GM18520 (cell line): ENCODE data around the gene PGAP1.

Experiments
- ATAC-seq: cut with Tn5 transposase; IDR thresholded peaks from one replicate; pipeline ENCODE4 v1.9.1; 2021; ENCODE audit not compliant: unreplicated experiment

The PGAP1 gene

GRCh38 chr2:196926562-196927375, at the start of gene PGAP1:
Gene PGAP1, minus strand, starts transcription at chr2:196926707. Its CDS starts 91 bp downstream, at chr2:196926616.
- ATAC-seq = peak; percentile 89

DNA sequence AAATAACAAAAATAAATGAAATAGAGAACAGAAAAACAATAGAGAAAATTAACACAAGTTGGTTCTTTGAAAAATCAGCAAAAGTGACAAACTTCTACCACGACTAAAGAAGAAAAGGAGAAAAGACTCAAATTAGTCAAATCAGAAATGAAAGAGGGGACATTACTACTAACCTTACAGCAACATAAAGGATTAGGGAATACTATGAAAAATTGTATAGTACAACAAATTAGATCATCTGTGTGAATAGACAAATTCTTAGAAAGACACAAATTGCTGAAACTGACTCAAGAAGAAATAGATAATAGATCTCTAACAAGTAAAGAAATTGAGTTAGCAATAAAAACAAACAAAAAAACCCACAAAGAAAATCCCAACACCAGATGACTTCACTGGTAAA, 48.5 kb upstream of the PGAP1 start:
- ATAC-seq = no peak

- ATAC-seq = no peak
These were observed 45.2 kb upstream of the PGAP1 start for GRCh38 chr2:196971574-196972279.

- no peak for ATAC-seq
These were observed 43.6 kb upstream of the PGAP1 start for GRCh38 chr2:196970099-196970498.

DNA sequence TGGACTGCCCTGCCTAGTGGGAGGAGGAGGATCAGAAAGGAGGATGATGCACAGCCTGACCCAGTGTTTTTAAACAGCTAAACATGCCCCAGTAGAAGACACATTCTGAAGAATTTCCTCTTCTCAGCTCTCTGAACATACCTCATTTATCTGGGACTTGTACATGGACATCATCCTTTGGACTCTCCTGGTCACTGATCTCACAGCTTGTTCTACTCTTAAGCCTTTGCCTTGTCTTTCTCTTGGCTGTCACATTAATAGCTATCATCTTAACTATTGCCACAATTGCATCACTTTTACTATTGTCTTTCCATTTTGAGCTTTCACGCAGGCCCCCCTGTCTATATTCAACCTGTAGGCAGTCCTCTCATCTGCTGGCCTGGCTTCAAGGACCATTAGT, 42.0 kb upstream of the PGAP1 start:
- no peak for ATAC-seq

GRCh38 chr2:196967775-196968174, 41.3 kb upstream of the PGAP1 start:
- ATAC-seq = no peak

DNA sequence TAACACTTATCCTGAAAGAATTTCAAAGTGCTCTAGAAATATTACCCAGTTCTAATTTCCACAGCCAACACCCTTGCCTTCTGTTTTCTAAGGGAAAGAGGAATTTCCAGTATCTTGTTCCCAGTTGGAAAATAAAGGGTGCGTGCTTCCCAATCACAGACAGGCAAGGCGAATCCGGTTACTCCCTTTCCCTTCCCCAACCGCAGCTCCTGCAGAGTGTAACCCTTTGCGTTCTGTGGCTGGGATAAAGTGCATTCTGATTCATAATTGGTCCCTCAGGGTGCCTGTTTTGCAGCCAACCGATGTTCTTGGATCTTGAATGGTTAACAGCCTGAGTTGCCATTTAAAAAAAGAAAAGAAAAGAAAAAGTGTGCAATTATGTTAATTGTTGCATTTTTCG, 40.6 kb upstream of the PGAP1 start:
- ATAC-seq = no peak

DNA sequence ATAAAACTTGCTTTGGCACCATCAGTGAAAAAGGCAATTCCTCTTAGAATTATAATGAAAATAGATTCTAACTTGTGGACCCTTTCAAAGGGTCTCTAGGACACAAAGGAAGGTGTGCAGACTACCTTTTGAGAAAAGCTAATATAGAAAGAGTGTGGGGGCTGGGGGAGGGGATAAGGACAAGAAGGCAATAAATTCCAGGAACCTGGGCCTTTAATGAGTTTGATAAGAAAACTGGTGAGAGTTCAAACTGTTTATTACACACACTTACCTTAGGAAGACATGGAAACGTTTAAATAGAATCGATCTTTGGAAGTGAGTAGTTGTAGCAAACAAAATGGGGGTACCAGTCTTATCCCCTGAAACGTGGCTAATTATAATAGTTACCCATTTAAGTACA, 39.6 kb upstream of the PGAP1 start:
- no peak for ATAC-seq

- ATAC-seq = no peak
These were observed 39.1 kb upstream of the PGAP1 start for GRCh38 chr2:196965651-196966050.

GRCh38 chr2:196963961-196964360, 37.5 kb upstream of the PGAP1 start:
- no peak for ATAC-seq

DNA sequence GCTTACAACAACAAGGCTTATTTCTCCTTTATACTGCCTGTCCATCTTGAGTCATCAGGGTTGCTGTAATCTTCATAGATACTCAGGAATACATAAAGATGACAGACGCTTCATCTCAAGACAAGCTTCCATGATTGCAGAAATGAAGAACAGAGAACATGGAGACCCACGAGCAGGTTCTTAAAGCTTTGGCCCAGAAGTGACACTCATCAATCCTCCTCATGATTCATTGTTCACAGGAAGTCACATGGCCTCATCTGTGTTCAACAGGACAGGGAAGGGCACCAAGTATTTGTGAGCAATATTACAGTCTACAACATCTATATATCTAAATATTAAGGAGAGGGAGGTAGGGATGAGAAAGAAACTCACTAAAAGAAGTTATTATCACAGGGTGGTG, 36.5 kb upstream of the PGAP1 start:
- ATAC-seq = no peak

- ATAC-seq = no peak
These were observed 35.8 kb upstream of the PGAP1 start for GRCh38 chr2:196962325-196962724.

- ATAC-seq = peak; percentile 97
These were observed 35.4 kb upstream of the PGAP1 start for GRCh38 chr2:196961889-196962288.

DNA sequence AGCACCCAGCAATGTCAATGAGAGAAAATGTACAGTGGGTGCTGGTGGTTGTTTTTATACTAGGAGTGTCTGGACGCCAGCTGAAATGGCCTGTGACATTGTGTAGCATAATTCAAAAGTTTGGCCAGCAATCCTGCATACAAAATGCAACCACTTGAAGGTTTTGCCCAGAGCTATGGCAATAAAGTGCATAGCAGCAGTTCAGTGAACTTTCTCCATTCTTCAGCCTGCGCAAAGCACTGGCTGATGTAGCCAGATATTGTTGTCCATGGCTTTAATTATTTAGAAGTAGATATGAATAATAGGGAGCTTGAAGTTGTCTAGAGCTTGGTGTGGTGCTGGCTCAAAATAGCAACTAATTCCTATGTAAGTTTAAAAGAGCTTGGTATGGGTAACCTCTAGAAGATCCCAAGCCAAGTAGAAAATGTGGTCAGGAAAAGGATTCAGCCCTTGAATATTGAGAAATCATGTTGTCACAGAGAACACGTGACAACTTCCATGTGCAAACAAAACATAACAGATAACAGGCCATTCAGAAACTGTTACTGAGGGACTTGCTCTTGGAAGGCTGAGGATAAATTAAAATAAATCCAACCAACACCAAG, 33.3 kb upstream of the PGAP1 start:
- no peak for ATAC-seq

GRCh38 chr2:196959281-196959680, 32.8 kb upstream of the PGAP1 start:
- ATAC-seq = no peak

- no peak for ATAC-seq
These were observed 31.5 kb upstream of the PGAP1 start for GRCh38 chr2:196957881-196958525.

DNA sequence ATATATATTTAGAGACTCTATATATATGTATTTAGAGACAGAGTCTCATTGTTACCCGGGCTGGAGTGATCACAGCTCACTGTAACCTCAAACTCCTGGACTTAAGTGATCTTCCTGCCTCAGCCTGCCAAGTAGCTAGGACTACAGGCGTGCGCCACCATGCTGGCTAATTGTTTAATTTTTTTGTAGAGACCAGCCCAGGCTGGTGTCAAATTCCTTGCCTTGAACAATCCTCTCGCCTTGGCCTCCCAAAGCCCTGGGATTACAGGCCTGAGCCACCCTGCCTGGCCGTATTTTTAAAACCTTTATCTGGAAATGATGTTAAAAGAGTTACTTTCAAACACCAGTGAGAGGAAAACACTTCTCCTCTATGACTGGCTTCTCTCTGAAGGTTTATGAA, 30.9 kb upstream of the PGAP1 start:
- ATAC-seq = no peak

DNA sequence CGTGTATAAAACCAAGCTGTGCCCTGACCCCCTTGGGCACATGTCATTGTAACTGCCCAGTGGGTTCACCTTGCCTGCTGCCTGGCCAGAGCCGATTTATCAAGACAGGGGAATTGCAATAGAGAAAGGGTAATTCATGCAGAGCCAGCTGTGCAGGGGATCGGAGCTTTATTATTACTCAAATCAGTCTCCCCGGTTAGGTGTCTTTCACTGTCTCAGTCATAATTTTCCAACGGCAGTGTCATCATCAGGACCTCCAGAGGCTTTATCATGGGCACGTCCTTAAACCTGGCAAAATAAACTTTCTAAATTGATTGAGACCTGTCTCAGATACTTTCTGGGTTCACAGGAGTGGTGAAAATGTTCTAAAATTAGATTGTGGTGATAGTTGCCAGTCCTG, 29.6 kb upstream of the PGAP1 start:
- ATAC-seq = no peak

DNA sequence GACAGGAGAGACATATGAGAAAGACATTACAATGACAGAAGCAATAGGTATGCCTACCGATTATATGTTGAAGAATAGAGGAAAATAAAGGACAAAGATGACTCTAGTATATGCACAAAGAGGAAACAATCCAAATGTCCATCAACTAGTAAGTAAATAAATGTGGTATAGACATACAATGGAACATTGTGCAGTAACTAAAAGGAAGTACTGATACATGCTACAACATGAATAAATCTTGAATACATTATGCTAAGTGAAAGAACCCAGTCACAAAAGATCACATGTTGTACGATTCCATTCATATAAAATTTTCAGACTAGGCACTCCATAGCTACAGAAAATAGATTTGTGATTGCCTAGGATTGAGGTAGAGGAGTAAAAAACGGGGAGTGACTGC, 28.5 kb upstream of the PGAP1 start:
- ATAC-seq = no peak

DNA sequence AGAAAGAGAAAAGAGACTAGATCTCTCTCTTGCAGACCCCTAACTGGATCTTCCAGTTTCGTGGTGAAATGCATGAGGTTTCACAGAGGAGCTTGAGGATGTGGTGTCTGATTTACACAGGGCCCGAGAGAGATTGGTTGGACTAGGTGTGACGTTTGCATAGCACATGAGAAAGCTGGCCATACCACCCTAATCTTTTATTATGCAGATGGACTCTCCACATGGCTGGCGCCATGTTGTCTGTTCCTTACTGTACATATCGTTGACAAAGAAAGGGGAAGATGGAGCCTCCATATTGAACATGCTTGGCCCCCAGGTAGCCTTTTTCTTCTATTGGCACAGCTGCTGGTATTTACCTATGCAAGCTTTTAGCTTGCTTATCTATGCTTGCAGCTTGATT, 27.5 kb upstream of the PGAP1 start:
- no peak for ATAC-seq

DNA sequence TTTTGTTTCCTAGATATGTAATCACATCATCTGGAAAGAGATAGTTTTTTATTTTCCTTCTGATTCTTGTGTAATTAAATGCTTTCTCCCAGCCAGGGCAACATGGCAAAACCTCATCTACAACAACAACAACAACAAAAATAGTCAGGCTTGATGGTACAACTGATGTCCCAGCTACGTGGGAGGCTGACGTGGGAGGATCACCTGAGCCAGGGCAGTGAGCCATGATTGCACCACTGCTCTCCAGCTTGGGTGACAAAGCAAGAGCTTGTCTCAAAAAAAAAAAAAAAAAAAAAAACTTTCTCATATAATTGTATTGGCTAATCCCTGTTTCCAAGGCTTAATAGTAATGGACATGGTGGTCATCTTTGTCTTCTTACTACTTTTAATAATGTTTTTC, 26.4 kb upstream of the PGAP1 start:
- no peak for ATAC-seq

DNA sequence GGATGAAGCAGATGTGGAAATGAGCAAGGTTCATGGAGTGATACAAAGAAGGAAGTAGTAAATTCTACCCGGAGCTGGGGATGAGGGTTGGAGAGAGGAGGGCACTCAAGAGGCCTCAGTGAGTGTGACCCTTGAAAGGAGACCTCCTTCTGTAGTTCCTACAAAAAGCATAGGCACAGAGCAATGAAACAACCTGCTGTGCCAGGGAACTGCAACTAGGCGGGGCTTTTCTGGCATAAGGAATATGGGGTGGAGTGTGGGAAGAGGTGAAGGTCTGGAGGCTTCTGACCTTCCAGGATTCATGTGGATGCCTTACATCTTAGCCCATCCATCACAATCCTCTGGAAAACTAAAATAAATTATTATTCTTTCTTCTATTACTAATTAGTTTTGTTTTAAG, 25.5 kb upstream of the PGAP1 start:
- no peak for ATAC-seq
